HG03039 (cell line): ENCODE data around the gene FAM47B.

ENCODE experiments used
- ATAC-seq: cut with Tn5 transposase; IDR thresholded peaks from one replicate; pipeline ENCODE4 v1.9.1; 2021; ENCODE audit warnings: mild to moderate bottlenecking, moderate library complexity; ENCODE audit not compliant: unreplicated experiment

FAM47B gene

DNA sequence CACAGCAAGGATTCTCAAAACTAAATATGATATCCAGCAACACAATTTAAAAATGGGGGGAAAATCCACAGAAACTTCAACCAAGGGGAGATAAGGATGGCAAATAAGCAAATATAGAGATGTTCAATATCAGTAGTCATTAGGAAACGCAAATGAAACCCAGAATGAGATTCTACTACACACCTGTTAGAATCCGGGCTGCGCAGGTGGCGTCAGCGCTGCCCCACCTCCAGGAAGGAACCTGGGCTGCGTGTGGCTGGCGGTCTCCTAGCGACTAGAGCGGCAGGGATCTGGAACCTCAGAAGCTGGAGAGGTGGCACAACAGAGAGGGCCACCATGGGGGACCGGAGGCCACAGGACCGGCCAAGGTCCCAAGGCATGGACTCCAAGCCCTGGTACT, at the start of gene FAM47B:
TSS of gene FAM47B (plus strand) at position 301 of the 400 bp plus-strand sequence. CDS start at position 337, 36 bp downstream.
- no peak for ATAC-seq

DNA sequence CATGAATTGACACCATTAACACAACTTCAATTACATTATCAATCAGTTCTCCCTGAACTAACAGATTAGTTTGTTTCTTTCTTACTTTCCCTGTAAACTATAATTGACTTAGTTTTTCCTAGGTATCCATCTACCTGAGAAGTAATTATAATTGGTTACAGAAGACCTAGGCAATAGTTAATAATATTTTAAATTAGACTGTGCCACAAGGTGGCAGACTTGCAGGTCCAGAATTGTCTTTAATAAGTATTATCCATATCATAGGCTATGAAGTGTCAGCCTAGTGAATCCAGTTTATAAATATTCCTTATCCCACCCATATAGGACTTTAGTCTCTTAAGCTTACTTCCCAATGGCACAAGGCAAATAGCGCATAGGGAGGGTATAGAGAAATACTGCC, 48.9 kb upstream of the FAM47B start:
- no peak for ATAC-seq

DNA sequence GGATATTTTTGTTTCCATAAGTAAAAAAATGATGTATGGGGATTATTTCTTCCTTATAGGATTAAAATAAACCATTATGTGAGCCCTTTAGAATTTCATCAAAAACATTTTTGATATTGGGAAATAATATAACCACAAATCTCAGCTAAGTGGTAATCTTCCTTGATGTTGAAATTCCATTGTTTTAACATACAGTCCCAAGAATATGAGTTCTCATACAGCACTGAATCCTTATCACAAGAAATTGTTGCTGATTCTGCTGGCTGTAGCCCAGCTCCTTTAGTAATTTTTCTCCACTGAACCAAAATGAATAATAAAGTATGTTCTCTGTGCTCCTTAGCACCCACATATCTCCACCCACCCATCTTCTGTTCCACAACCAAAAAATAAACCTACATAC, 41.9 kb upstream of the FAM47B start:
- no peak for ATAC-seq

DNA sequence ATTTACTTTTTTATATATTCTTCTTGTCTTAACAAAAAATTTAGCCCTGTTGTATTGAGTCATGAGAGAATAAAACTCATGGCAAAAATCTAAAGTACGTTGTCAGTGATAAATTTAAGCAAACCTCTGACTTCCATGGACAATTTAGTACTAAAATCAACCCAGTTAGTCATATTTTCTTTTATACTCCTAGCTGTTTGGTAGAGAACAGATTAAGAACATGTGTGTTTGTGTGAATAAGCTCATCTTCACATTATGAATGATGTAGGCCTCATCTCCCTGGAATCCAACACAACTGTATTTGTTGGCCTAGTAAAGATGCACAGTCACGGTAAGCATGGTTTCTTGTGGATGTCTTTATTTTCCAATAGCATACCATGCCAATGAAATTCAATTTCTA, 40.8 kb upstream of the FAM47B start:
- no peak for ATAC-seq

DNA sequence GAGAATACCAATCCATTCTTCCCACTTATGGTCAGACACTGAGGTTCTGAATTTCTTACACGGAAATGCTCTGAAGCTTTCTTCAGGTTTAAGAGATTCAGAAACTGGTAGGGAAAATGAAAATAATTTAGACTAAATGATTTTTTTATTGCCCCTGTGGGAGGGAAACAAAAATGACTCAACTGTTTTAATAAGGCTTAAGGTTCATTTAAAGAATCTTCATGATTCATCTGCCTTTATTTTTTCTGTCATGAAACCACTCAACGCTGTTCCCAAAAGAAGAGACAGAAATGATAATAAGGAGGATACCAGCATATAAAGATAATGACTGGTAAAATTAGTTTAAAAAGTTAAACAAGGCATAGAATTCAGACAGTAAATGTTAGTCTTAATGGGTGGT, 39.3 kb upstream of the FAM47B start:
- ATAC-seq, result no peak

DNA sequence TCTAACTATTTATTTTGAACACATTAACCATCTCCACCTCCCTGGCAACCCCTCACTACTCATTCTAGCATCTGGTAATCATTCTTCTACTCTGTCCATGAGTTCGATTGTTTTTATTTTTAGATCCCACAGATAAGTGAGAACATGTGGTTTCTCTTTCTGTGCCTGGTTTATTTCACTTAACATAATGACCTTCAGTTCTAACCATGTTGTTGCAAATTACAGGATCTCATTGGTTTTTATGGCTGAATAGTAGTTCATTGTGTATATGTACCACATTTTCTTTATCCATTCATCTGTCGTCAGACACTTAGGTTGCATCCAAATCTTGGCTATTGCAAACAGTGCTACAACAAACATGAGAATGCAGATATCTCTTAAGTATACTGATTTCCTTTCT, 33.4 kb upstream of the FAM47B start:
- no peak for ATAC-seq

DNA sequence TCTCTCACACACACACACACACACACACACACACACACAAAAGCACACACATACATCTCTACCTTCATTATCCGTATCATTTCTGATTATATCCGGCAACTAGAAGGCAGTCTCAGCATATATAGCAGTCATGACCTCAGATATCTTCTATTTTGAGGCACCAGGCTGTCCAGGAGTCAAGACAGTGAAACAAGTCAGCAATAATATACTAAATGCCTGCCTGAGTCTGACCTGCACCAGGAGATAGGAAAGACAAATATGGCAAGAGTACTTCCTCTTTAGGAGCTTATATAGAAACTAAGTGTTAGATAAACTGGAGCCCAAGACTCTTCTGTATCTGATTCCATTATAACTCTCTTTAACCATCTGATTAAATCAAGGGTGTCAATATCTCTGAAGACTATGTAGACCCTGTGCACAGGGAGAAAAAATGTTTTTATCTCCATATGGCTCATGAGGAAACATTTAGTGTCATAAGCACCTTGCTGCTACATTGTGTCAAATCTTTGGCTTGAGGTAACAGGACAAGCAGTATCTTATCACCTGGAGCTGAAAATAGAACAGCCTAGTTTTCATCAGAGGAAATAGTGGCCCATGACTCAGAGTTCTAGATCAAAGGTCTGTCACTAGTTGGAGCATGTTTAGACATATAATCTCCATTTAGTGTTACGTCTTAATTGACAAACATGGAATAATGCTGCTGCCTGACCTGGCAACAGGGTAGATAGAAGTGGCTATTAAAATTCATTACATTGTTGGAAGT, 27.0 kb upstream of the FAM47B start:
- no peak for ATAC-seq

DNA sequence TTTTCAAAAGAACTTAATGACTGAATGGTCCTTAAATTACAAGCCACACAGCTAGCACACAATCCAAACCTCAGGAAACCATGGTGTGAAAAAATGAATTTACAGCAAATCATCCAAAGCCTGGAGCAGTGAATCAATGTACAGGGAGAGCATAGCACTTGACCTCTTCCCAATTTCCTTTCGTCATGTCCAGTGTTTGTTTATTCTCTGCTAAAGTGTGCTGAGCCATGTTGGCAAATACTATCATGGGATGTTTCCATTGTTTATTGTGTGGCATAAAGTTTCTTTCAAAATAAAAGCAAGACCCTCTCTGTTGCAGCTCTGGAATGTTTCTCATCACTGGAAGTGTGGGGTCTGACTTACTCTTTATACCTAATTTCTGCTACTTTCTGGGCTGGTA, 25.4 kb upstream of the FAM47B start:
- no peak for ATAC-seq

DNA sequence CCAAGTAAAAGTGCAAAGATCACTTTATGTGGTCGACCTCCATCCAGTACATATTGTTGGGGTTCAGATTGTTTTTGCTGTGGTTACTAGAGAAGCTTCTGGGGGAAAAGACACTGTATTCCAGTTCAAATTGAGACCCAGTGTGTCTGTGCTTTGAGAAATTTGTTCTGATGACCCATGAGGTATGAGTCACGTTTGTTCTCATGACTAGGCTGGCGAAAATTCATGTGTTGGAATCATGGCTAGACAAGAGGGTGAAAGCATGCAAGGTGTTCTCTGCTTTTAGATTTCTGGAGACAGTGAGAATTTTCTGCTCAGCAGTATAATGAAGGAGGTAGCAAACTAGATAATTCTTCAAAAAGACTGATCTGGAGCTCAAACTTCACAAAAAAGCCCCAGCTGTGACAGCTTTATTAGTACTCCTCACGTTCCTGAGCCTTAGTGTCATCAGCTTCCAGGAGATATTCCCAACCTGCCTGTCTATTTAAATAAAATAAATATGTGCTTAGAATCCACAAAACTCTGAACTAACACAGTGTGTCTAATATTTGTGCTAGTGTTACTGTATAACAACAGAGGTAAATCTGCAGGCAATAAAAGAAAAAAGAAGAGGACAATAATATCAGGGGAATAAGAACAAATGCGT, 24.4 kb upstream of the FAM47B start:
- ATAC-seq, result no peak

DNA sequence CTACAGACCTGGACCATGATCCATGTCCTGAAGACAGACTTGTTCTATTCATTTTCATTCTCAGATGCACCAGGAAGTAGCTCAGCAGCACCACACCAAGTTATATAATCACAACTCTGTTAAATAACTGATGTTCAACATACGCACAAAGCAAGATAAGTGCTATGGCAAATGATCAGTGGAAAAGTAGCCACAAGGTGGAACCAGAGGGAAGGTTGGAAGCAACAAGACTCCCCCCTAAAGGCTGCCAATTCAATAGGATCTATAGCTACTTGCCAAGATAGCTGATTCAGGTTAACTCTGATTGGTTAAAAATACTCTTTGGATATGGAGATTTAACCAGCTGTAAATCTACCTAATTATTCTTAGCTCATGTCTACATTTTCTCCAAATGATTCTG, 23.7 kb upstream of the FAM47B start:
- no peak for ATAC-seq

DNA sequence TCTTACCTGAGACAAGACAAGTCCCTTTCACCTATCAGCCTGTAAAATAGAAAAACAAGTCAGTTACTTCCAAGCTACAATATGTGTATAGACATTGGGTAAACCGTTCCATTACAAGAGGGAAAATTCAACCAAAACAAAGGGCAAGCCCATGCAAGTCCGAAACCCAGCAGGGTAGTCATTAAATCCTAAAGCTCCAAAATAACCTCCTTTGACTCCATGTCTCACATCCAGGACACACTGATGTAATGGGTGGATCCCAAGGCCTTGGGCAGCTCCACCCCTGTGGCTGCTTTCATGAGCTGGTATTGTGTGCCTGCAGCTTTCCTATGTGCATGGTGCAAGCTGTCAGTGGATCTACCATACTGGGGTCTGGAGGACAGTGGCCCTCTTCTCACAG, 14.7 kb upstream of the FAM47B start:
- ATAC-seq, result no peak

DNA sequence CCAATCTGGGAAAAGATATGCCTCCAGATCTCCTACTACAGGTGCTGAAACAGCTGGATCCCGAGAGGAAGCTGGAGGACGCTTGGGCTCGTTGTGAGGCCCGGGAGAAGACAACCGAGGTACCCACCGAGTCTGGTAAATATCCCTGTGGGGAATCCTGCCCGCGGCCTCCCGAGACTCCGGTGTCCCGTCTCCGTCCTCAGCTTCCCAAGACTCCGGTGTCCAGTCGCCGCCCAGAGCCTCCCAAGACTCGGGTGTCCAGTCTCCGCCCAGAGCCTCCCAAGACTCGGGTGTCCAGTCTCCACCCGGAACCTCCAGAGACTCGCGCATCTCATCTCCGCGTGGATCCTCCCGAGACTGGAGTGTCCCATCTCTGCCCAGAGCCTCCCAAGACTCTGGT, 639 bp downstream of the FAM47B start:
- ATAC-seq, result no peak

DNA sequence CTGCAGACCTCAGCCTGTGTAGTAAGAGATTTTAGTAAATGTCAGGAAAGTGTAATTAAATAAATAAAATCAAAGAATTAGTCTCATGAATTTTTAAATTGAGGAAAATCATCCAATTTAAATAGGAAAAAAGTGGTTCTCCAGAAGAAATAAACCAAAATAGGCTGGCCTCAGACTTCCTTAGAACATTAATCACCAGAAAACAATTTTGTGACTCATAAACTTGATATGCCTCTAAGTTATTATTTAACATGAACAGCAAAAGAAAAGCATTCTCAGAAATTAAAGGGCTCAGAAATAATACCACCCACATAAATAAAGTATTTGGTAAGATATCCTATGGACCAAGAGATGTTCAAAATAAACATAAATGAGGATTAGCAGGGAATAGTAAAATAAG, 14.3 kb downstream of the FAM47B start:
- ATAC-seq, result no peak

DNA sequence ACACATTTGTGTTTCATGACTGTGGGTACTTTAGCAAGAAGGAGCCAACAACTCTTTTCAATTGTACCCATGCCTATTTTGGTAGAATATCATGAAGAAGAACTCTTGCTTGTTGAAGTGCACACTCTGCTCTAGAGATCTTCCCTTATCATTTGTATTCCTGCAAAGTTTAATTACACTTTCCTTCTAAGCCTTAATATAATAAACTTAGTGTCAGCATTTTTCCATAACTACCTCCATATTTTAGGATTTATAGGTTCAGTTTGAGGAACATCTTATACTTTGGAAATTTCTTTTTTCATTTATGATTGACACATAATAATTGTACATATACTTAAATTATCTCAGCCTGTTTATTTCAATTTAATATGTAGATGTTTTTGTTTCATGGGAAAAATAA, 19.1 kb downstream of the FAM47B start:
- no peak for ATAC-seq

DNA sequence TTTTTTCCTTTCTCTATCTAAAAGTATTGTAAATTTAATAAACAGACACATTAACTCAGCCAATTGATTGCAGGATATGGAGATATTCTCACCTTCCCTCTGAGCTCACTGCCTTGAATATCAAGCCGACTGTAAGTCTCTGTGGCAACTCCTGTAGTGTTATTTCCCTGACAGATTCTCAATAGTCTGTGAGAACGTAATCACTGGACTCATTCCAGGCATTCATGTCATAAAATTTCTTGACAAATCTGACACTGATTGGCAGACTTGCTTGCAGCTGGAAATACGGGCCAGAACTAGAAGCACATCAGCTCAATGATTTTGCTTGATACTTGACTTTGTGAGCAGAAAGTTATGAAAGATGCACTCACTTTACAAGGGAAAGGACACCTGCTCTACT, 29.6 kb downstream of the FAM47B start:
- ATAC-seq, result no peak

DNA sequence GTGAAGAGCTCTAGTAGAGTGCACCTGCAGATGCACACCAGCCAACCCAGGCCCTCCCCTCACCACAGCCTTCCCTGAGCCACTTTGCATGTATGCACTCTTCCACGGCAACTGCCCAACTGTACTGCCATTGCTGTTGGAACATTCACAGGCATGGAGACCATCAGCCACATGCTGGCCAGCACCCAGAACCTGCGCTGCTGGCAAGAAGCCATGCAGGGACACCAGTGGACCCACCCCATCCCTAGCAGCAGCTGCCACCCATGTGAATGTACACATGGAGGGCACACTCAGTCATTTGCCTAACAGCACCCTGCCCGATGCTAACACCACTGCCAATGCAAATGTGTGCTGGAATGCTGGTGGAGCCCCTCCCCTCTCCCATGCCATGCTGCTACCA, 35.6 kb downstream of the FAM47B start:
- ATAC-seq, result no peak

DNA sequence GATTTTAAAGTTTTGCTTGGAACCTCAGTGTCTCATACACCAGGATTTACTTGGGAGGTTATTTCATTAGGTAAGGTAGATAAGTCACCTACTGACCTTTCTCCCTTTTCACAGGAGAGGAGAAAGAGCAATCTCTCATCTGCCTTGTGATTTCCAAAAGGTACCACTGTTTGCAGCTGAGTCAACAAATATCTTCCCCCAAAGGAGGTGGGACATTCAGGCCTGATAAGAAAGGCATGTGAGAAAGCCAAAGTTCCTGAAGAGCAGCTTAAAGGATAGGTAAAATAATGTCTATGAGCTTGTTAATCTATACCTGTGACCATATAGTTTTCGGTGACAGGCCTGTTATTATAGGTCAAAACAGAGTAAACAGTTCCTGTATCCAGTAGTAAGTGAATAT, 45.0 kb downstream of the FAM47B start:
- ATAC-seq, result no peak
